Activated T-helper 2 cell treated with anti-CD3 and anti-CD28 coated beads, Interferon-gamma antibody, Interleukin-2, Interleukin-4, amounts not matched to agents 10 μg/mL and 5 μg/mL and 100 μg/mL, durations not matched to agents 14 hours and 24 hours and 36 hours (primary cell): ENCODE data around the gene BLCAP. TPM values are rescaled to one million over a fixed set of nuclear protein-coding genes. Genes with fewer than 3 reads are reported as not detected.
"Not testable (repeated sequence)": the region's sequence is repeated elsewhere in the genome, so short reads cannot be mapped to it uniquely, and the experiment has no call there.

Experiments used
- DNase-seq: peaks from one replicate; pipeline ENCODE4 v3.0.0; 2021; ENCODE audit warnings: low spot score
- H3K27ac Mint-ChIP-seq: one replicate; pipeline ENCODE4 v1.8.0; 2021; ENCODE audit warnings: mixed read lengths
- H3K27me3 Mint-ChIP-seq: one replicate; pipeline ENCODE4 v1.8.0; 2021; ENCODE audit warnings: low read depth, mixed read lengths
- H3K36me3 Mint-ChIP-seq: one replicate; pipeline ENCODE4 v1.8.0; 2021; ENCODE audit warnings: low read depth, mixed read lengths
- H3K4me1 Mint-ChIP-seq: one replicate; pipeline ENCODE4 v1.8.0; 2021; ENCODE audit warnings: low read depth, mixed read lengths
- H3K4me3 Mint-ChIP-seq: one replicate; pipeline ENCODE4 v1.8.0; 2021; ENCODE audit warnings: low read depth, mild to moderate bottlenecking, moderate library complexity, mixed read lengths
- H3K9me3 Mint-ChIP-seq: one replicate; pipeline ENCODE4 v1.8.0; 2021; ENCODE audit warnings: mixed read lengths
- intact Hi-C: fragments of 100-400 bp; cut with micrococcal nuclease; formaldehyde crosslinking; loops from one replicate; pipeline ENCODE4 v1.15.1; 2023
- total RNA-seq: library from RNA; stranded (reverse); gene quantifications from 2 replicates; pipeline ENCODE4 v1.2.3, GENCODE V29; 2022

The BLCAP gene
- 24.2 and 26.3 TPM in 2 replicates for total RNA-seq

DNA sequence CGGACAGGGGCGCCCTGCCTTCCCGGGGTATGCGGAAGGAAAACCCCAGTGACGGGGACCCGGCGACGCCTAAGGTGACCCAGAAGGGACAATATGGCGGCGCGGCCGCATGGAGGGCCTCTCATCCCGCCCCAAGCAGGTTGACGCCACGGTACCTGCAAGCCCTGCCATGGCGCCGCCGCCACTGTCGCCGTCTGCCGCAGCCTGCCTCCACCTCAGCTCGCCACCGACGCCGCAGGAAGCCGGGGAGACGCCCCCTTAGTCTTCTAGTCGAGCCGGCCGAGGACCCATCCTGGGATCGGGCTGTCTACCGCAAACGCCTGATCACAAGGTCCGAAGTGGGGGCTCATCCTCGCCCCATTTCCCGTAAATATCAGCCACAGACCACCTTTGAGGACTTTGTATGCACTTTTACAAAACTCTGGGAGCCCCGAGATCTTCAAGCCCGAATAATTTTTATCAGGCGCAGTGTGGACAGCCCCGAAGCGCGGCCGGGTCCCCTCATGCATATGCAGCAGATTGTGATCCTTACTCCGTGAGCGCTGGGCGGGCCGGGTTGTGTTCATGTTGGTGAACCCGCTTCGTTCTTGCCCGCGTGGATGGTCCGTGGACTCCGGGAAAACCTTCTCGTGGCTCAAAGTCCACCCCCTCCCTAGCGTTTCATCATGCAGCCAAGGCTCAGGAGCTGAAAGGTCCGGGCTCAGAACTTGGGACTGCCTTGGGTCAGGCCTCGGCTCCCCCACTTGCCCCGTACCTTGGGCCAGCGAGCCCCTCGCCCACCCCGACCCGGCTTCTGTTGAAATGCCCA is at the start of gene BLCAP:
TSS of gene BLCAP (minus strand) at position 239 of the 808 bp plus-strand sequence. CDS start 8,702 bp downstream, outside the sequence.
- H3K27ac Mint-ChIP-seq: peak within 1 kb of the TSS; percentile 99
- peaks cover 5% of the 10 kb centered on the region for H3K27me3 Mint-ChIP-seq
- intact Hi-C loops: loop anchor here (5.0 kb wide), 1 partner anchor 191 kb away; no protein-coding TSS in a partner anchor
- peaks cover 43% of the 10 kb centered on the region for H3K4me1 Mint-ChIP-seq
- no peaks in the 10 kb centered on the region for H3K36me3 Mint-ChIP-seq
- H3K9me3 Mint-ChIP-seq: no peaks in the 10 kb centered on the region
- H3K4me3 Mint-ChIP-seq: peak within 1 kb of the TSS; percentile 89
- DNase-seq: peak; percentile 88

- H3K4me3 Mint-ChIP-seq, H3K27ac Mint-ChIP-seq, H3K4me1 Mint-ChIP-seq, H3K27me3 Mint-ChIP-seq, intact Hi-C loops, H3K36me3 Mint-ChIP-seq, DNase-seq, H3K9me3 Mint-ChIP-seq: not testable (repeated sequence)
Observed at GRCh38 chr20:37577436-37577835, 49.8 kb upstream of the BLCAP start.

- Mint-ChIP-seq H3K36me3 (no peaks in the 10 kb centered on the region), H3K4me3 (no peak overlapping the region), H3K27ac (no peak overlapping the region)
Observed at GRCh38 chr20:37576911-37577310, 49.2 kb upstream of the BLCAP start.

DNA sequence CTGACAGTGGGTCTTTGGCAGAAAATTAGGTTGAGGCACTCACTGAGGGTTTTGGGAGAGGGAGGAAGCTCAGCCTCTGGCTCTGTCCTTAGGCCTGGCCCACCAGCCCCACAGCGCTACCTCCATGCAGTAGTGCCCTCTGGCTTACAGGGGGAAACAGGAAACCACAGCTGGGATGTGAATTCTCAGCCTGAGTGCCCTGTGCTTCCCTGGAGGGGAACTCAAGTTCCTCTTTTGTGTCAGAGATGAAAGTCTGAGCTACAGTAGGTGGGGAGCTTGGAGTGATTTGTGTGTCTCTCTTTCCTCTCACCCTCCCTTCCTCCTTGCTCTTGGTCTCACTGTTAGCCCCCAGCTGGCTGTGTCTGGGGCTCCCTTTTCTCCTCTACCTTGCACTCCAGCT is 48.2 kb upstream of the BLCAP start:
- intact Hi-C loops: no loop called here
- no peaks in the 10 kb centered on the region for H3K9me3 Mint-ChIP-seq
- DNase-seq: no peak
- H3K4me1 Mint-ChIP-seq: no peaks in the 10 kb centered on the region
- H3K4me3 Mint-ChIP-seq: no peak overlapping the region
- H3K27me3 Mint-ChIP-seq: peaks cover 4% of the 10 kb centered on the region
- H3K36me3 Mint-ChIP-seq: no peaks in the 10 kb centered on the region
- no peak overlapping the region for H3K27ac Mint-ChIP-seq

More at GRCh38 chr20:37576911-37577310, 49.2 kb upstream of the BLCAP start:
- no peaks in the 10 kb centered on the region for H3K4me1 Mint-ChIP-seq
- peaks cover 2% of the 10 kb centered on the region for H3K27me3 Mint-ChIP-seq
- DNase-seq: no peak
- no peaks in the 10 kb centered on the region for H3K9me3 Mint-ChIP-seq
- intact Hi-C loops: no loop called here

DNA sequence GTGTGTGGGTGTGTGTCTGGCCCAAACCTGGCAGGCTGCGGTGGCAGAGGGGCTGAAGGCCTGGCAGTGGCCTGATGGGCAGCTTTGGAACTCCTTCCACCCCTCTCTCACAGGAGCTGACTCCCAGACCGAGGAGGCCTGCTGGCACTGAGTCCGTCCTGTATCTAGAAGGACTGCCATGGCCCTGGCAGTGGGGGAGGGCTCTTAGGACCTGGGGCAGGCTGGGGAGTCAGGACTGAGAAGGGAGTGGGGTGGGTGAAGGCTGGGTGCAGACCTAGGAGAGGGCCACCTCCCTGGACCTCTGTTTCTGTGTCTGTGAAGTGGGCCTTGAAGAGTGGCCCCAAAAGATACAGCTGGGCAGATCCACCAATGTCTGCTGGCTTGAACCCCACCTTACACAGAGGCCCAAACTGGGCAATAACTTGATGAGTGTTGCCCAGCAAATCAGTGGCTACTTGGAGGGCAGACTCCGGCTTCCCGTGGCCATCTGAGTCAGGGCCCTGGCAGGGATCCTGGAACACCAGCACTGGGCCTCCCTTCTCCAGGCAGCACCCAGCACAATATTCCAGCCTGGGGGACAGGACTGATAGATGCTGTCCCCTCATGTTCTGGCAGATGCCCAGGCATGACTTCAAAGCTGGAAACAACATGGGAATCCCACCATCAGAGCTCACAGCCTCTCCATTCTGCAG is 46.7 kb upstream of the BLCAP start:
- Mint-ChIP-seq H3K27me3 (peaks cover 9% of the 10 kb centered on the region), H3K4me3 (no peak overlapping the region), H3K27ac (no peak overlapping the region), H3K9me3 (no peaks in the 10 kb centered on the region), H3K36me3 (no peaks in the 10 kb centered on the region), H3K4me1 (no peaks in the 10 kb centered on the region)
- DNase-seq: no peak
- intact Hi-C loops: no loop called here

DNA sequence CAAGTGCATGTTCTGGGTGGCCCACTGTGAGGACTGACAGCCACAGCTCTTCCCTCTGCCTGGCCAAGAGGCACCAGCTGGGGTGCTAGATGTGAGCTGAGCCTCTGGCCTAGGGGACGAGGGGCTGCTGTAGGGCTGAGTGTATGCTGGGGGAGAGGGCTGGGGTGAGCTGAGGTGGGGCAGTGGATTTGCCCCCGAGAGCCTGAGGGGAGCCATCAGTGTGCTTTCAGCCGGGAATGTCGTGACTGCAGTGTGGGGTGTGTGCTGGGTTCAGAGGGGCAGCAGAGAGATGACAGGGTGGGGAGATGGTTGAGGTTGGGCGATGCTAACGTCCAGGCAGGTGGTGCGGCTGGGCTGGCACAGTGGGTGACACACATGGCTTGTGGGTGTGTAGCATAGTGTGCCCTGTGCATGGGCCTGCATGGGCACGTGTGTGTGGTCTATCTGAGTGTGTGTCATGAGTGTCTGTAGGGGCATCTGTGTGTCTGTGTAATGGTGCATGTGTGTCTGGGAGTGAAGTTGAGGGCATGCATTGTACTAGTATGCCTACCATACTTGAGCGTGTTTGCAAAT is 46.0 kb upstream of the BLCAP start:
- H3K4me1 Mint-ChIP-seq: no peaks in the 10 kb centered on the region
- H3K36me3 Mint-ChIP-seq: no peaks in the 10 kb centered on the region

GRCh38 chr20:37571033-37571432 is 43.4 kb upstream of the BLCAP start:
- Mint-ChIP-seq H3K36me3 (no peaks in the 10 kb centered on the region), H3K27ac (no peak overlapping the region), H3K27me3 (peaks cover 30% of the 10 kb centered on the region), H3K4me3 (no peak overlapping the region), H3K4me1 (no peaks in the 10 kb centered on the region), H3K9me3 (no peaks in the 10 kb centered on the region)
- no peak for DNase-seq
- intact Hi-C loops: no loop called here

More for the DNA sequence above, 46.0 kb upstream of the BLCAP start:
- no peak for DNase-seq
- no peak overlapping the region for H3K4me3 Mint-ChIP-seq
- intact Hi-C loops: no loop called here
- H3K27me3 Mint-ChIP-seq: peaks cover 14% of the 10 kb centered on the region
- H3K27ac Mint-ChIP-seq: no peak overlapping the region
- no peaks in the 10 kb centered on the region for H3K9me3 Mint-ChIP-seq

GRCh38 chr20:37570419-37570818 is 42.7 kb upstream of the BLCAP start:
- Mint-ChIP-seq H3K4me3 (no peak overlapping the region), H3K36me3 (no peaks in the 10 kb centered on the region), H3K27ac (no peak overlapping the region), H3K27me3 (peaks cover 32% of the 10 kb centered on the region), H3K9me3 (no peaks in the 10 kb centered on the region), H3K4me1 (no peaks in the 10 kb centered on the region)
- intact Hi-C loops: no loop called here
- DNase-seq: no peak

DNA sequence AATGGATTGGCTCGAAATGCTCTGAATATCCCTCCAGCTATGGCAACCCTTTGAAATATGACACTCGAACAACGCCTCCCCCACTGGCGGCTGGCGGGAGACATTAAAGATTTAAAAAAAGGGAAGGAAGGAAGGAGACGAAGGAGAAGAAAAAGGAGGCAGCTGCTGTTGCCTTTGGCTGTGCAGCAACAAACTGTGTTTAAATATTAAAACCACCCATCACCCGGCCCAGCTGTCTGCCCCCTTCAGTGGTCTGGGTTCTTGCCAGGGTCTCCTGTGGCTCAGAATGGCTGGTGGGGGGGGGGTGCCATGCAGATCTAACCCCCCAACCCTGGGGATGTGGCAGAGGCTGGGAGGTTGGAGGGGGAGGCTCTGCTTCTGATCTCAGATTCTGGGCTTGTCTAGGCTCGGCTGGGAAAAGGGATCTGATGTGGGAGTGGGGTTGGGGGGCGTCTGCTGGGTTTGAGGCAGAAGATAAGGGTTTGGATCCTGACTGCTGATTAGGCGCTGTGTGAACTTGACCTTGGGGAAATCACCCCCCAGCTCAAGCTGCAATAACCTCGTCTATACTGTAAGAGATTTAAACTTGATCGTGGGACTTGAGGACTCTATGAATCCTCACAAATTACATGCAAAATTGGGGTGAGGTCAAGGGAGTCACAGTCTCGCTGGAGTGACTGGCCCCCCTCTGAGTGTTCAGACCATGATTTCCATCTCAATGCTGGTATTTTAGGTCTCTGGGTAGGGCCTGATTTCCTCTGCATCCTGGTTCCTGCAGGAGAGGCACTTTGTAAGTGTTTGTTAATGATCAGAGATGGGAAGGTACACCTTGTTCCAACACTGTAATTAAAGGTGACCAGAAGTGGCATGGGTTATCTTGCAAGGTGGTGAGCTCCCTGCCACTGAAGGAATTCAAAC is 40.3 kb upstream of the BLCAP start:
- no peak for DNase-seq
- Mint-ChIP-seq H3K4me1 (no peaks in the 10 kb centered on the region), H3K4me3 (no peak overlapping the region), H3K9me3 (no peaks in the 10 kb centered on the region), H3K36me3 (no peaks in the 10 kb centered on the region), H3K27me3 (peaks cover 39% of the 10 kb centered on the region), H3K27ac (no peak overlapping the region)
- intact Hi-C loops: loop anchor here (10.0 kb wide), 2 partner anchors 337 to 657 kb away; partner anchors contain the start of gene VSTM2L

DNA sequence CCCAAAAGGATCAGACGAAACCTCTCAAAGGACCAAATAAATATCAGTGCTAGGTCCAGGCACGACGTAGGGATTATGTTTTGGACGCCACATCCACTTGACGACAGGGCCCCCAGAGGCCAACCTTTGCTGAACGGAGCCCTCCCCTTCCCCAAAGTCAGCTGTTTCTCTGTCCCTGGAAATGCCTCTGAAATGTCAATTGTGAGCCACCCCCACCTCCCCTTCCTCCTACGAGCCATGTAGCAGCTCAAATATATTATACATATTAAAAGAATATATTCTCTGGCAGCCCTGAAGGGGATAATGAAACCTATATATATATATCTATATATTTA is 39.6 kb upstream of the BLCAP start:
- H3K4me1 Mint-ChIP-seq: no peaks in the 10 kb centered on the region
- H3K4me3 Mint-ChIP-seq: no peak overlapping the region
- H3K27me3 Mint-ChIP-seq: peaks cover 39% of the 10 kb centered on the region
- no peaks in the 10 kb centered on the region for H3K9me3 Mint-ChIP-seq
- no peaks in the 10 kb centered on the region for H3K36me3 Mint-ChIP-seq
- intact Hi-C loops: loop anchor here (10.0 kb wide), 2 partner anchors 338 to 658 kb away; partner anchors contain the start of gene VSTM2L
- DNase-seq: no peak
- no peak overlapping the region for H3K27ac Mint-ChIP-seq

DNA sequence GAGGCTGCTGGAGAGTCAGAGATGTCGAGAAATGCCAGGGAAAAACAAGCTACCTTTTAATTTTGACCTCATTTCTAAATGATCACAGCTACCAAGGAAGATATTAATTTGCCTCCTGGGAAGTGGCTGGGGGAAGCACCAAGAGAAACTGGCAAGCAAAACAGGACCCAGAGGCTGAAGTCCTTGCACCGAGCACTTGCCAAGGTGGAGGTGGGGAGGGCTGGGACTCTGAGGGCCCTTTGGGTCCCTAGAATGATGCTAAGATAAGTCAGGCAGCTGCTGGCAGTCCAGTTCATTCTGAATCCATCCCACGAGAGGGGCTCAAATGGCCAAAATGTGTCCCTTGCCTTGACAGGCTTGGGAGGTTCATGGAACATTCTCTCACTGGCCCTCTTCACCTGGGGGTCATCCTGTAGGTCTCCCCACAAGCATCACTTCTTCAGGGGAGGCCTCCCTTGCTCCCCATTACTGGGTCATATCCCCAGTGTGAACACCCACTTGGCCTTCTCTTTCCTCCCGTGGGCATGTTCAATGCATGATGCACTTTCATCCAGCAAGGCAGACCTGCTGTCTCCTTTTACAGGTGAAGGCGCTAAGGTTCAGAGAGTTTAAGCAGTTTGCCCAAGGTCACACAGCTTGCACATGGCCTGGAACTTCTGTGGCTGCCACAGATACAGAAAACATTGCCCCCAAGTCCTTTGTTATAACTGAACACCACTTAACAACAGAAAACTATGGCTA is 39.1 kb upstream of the BLCAP start:
- DNase-seq: no peak
- Mint-ChIP-seq H3K9me3 (no peaks in the 10 kb centered on the region), H3K27me3 (peaks cover 39% of the 10 kb centered on the region), H3K27ac (no peak overlapping the region), H3K36me3 (no peaks in the 10 kb centered on the region), H3K4me1 (no peaks in the 10 kb centered on the region), H3K4me3 (no peak overlapping the region)
- intact Hi-C loops: loop anchor here (10.0 kb wide), 2 partner anchors 338 to 658 kb away; partner anchors contain the start of gene VSTM2L
